ENCODE measurements around the gene MIGA2.

DNA sequence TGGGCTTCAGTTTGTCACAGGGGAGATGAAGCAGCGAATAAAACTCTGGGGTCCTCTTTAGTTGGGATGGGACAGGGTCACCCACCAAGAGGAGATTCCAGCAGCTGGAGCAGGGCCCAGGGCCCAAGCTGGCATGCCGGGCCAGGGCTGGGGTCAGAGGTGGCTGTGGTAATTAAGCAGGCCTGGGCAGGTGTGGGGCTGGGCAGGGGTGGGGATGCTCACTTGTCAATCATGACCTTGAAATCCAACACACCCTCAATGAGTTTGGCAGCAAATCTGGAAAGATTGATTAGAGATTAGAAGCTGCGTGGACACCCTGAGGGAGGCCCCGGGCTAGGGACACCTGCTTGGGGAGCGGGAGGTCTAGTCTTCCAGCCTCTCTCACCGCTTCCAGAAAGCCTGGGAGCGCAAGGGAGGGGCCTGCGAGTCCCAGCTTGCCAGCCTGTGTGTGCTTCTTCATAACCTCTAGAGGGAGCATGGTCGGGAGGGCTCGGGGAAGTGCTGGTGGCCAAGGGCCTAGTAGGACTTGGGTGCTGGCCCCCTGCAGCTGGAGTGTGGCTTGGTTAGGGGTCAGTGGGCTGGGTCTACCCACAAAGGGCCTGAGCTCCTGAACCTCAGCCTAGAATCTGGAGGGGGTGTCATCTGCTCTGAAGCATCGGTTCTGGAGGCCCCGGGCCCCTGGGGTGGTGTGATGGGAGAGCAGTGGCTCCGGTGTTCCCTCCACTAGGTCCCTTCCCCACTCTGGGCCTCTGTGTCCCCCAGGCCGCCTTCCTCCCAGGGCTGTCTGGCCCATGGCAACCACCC lies 66.6 kb downstream of the MIGA2 start:
- TF ChIP-seq, protein P1, sequence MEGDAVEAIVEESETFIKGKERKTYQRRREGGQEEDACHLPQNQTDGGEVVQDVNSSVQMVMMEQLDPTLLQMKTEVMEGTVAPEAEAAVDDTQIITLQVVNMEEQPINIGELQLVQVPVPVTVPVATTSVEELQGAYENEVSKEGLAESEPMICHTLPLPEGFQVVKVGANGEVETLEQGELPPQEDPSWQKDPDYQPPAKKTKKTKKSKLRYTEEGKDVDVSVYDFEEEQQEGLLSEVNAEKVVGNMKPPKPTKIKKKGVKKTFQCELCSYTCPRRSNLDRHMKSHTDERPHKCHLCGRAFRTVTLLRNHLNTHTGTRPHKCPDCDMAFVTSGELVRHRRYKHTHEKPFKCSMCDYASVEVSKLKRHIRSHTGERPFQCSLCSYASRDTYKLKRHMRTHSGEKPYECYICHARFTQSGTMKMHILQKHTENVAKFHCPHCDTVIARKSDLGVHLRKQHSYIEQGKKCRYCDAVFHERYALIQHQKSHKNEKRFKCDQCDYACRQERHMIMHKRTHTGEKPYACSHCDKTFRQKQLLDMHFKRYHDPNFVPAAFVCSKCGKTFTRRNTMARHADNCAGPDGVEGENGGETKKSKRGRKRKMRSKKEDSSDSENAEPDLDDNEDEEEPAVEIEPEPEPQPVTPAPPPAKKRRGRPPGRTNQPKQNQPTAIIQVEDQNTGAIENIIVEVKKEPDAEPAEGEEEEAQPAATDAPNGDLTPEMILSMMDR (conservative IDR thresholded peaks at IDR 0.05; ENCODE audit: low read length) = peak; percentile 76
- TF ChIP-seq EZH2phosphoT487 (IDR thresholded peaks at IDR 0.05; ENCODE audit: borderline replicate concordance, low read depth, low read length) = no peak

Data from OCI-LY7 (cell line).